Liver (tissue), 3 donors: ENCODE measurements around the gene HYLS1.

Experiments used
- ATF3 ChIP-seq: IDR thresholded peaks from 2 replicates; pipeline ENCODE4 v1.6.1; 2016; ENCODE audit warnings: antibody characterized with exemption
- CTCF ChIP-seq: fragments of 150-350 bp; IDR thresholded peaks from 2 replicates; pipeline ENCODE4 v1.5.1; 2017; ENCODE audit warnings: improper control_type of control experiment, low read depth, low read length; ENCODE audit not compliant: missing input control
- FOXA2 ChIP-seq: IDR thresholded peaks from 2 replicates; pipeline ENCODE4 v1.6.1; 2016; ENCODE audit warnings: antibody characterized with exemption
- HNF4A ChIP-seq, 2 donors: conservative IDR thresholded peaks; 2 replicates each; pipeline ENCODE4 v1.6.1; 2016; ENCODE audit warnings: antibody characterized with exemption in 2 of 2, mild to moderate bottlenecking in 2 of 2
- JUND ChIP-seq, 2 donors: IDR thresholded peaks; 2 replicates each; pipeline ENCODE4 v1.6.1; 2016; ENCODE audit warnings: antibody characterized with exemption in 2 of 2
- MAX ChIP-seq: IDR thresholded peaks from 2 replicates; pipeline ENCODE4 v1.6.1; 2016; ENCODE audit warnings: antibody characterized with exemption
- NR2F2 ChIP-seq: IDR thresholded peaks from 2 replicates; pipeline ENCODE4 v1.6.1; 2016; ENCODE audit warnings: antibody characterized with exemption
- REST ChIP-seq: IDR thresholded peaks from 2 replicates; pipeline ENCODE4 v1.6.1; 2016; ENCODE audit warnings: antibody characterized with exemption, mild to moderate bottlenecking
- SP1 ChIP-seq: IDR thresholded peaks from 2 replicates; pipeline ENCODE4 v1.6.1; 2018; ENCODE audit warnings: antibody characterized with exemption, mild to moderate bottlenecking
- TAF1 ChIP-seq: conservative IDR thresholded peaks from 2 replicates; pipeline ENCODE4 v1.6.1; 2016; ENCODE audit warnings: antibody characterized with exemption, mild to moderate bottlenecking
- YY1 ChIP-seq: IDR thresholded peaks from 2 replicates; pipeline ENCODE4 v1.6.1; 2016; ENCODE audit warnings: antibody characterized with exemption, mild to moderate bottlenecking
- ZBTB33 ChIP-seq: IDR thresholded peaks from 2 replicates; pipeline ENCODE4 v1.6.1; 2016; ENCODE audit warnings: antibody characterized with exemption
- donor health status: healthy.
- donor health status: healthy.

GRCh38 chr11:125902277-125902926, 14.9 kb downstream of the HYLS1 start:
- TF ChIP-seq JUND (IDR thresholded peaks at IDR 0.05): no peak
- TF ChIP-seq MAX: no peak
- TF ChIP-seq CTCF: no peak
- TF ChIP-seq YY1: no peak
- TF ChIP-seq REST: no peak
- no peak for TF ChIP-seq FOXA2
- TF ChIP-seq TAF1: no peak
- no peak for TF ChIP-seq ZBTB33
- no peak for TF ChIP-seq ATF3
- TF ChIP-seq HNF4A (conservative IDR thresholded peaks at IDR 0.05): no peak
- no peak for TF ChIP-seq NR2F2
- TF ChIP-seq SP1: no peak
